Measurements from ENCODE around the gene CCL14. TPM values are rescaled to one million over a fixed set of nuclear protein-coding genes. Genes with fewer than 3 reads are reported as not detected.
A peak's percentile ranks its signal among the peaks of the same experiment; 100 is the strongest.

Gene CCL14
- total and polyA plus RNA-seq, 2 of the 13 experiments (the other 11 are each of a cell fraction or from before 2014, with no cell fraction given) = 1.1 to 1.7 TPM

GRCh38 chr17:36008998-36009665, 22.6 kb upstream of the CCL14 start (continued):
- TF ChIP-seq ZBED4 (CRISPR knock-in tag; IDR thresholded peaks at IDR 0.05; ENCODE audit: borderline replicate concordance) (no peak), ASH2L (IDR thresholded peaks at IDR 0.05; ENCODE audit: insufficient read length, low read depth, low read length) (peak; percentile 38), ARID2 (CRISPR knock-in tag; IDR thresholded peaks at IDR 0.05; ENCODE audit: borderline replicate concordance) (no peak), ZBTB38 (CRISPR knock-in tag; IDR thresholded peaks at IDR 0.05) (peak; percentile 21; the same call in 1 of the 2 replicates), ZNF710 (CRISPR knock-in tag; IDR thresholded peaks at IDR 0.05; ENCODE audit: borderline replicate concordance) (0 out of 2 replicates have a peak, but pooled peaks have one; percentile 39), MEIS1 (CRISPR knock-in tag; IDR thresholded peaks at IDR 0.05; ENCODE audit: borderline replicate concordance) (no peak), ZNF737 (CRISPR knock-in tag; IDR thresholded peaks at IDR 0.05; ENCODE audit: borderline replicate concordance) (no peak), ZBTB37 (CRISPR knock-in tag; IDR thresholded peaks at IDR 0.05) (peak; percentile 47; the same call in 1 of the 2 replicates), ZNF10 (CRISPR knock-in tag; IDR thresholded peaks at IDR 0.05; ENCODE audit: borderline replicate concordance, low read depth) (no peak), TBL1XR1 (IDR thresholded peaks at IDR 0.05; ENCODE audit: borderline replicate concordance, low read length, partially characterized antibody) (no peak), SNAI1 (CRISPR knock-in tag; IDR thresholded peaks at IDR 0.05; ENCODE audit: borderline replicate concordance) (no peak), DR1 (CRISPR knock-in tag; IDR thresholded peaks at IDR 0.05) (no peak), ZFP36L1 (CRISPR knock-in tag; IDR thresholded peaks at IDR 0.05) (no peak), CBX5 (CRISPR knock-in tag; IDR thresholded peaks at IDR 0.05; ENCODE audit: borderline replicate concordance) (peak; percentile 36; the same call in 1 of the 2 replicates), HNF4A (CRISPR knock-in tag; IDR thresholded peaks at IDR 0.05) (0 out of 2 replicates have a peak, but pooled peaks have one; percentile 20), FOXA3 (CRISPR knock-in tag; IDR thresholded peaks at IDR 0.05) (no peak; the same call in 1 of the 2 replicates), ARNTL (CRISPR knock-in tag; IDR thresholded peaks at IDR 0.05) (peak; percentile 56; the same call in 1 of the 2 replicates), MYC (CRISPR knock-in tag; IDR thresholded peaks at IDR 0.05; ENCODE audit: borderline replicate concordance) (peak; percentile 51; the same call in 1 of the 2 replicates)
- TF ChIP-seq, protein P1, sequence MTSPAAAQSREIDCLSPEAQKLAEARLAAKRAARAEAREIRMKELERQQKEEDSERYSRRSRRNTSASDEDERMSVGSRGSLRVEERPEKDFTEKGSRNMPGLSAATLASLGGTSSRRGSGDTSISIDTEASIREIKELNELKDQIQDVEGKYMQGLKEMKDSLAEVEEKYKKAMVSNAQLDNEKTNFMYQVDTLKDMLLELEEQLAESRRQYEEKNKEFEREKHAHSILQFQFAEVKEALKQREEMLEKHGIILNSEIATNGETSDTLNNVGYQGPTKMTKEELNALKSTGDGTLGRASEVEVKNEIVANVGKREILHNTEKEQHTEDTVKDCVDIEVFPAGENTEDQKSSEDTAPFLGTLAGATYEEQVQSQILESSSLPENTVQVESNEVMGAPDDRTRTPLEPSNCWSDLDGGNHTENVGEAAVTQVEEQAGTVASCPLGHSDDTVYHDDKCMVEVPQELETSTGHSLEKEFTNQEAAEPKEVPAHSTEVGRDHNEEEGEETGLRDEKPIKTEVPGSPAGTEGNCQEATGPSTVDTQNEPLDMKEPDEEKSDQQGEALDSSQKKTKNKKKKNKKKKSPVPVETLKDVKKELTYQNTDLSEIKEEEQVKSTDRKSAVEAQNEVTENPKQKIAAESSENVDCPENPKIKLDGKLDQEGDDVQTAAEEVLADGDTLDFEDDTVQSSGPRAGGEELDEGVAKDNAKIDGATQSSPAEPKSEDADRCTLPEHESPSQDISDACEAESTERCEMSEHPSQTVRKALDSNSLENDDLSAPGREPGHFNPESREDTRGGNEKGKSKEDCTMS (CRISPR knock-in tag; conservative IDR thresholded peaks at IDR 0.05) = no peak
